ENCODE results near the gene ATG9A.
A peak's percentile ranks its signal among the peaks of the same experiment; 100 is the strongest.
"Not testable (repeated sequence)": the region's sequence is repeated elsewhere in the genome, so short reads cannot be mapped to it uniquely, and the experiment has no call there.

ATG9A gene

DNA sequence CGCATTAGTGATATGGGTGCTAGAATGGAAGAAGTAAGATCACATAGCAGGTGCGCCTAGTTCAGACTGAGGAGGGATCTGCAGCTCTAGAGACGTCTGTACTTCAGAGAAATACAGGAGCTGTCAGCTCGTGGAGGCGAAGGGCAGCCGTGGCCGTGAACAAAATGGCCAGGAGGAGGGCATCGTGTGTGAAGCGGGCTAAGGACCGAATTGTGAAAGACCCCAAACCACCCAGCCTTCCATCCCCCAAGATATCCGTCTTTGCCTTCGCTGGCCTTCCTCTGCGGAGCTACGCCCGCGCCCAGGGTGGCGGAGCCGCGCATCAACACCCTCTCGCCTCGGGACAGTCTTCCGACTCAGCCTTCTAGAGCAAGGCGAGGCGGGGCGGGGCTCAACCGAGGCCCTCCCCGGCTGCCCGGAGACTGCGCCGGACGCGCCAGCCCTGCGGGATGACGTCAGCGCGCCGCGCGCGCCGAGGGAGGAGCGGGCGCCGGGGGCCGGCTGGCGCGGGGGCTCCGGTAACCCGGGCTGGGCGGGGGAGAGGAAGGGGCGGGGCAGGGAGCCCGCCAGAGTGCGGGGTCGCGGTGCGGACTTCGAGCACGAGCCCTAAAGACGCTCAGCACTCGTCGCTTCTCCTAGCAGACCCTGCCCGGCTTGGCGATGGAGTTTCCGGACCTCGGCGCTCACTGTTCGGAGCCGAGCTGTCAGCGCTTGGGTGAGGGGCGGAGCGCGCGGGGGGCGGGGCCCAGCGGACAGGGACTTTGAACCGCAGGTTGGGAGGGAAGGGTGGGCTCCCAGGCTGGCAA, 22.9 kb downstream of the ATG9A start, which contains the start of gene ZFAND2B:
Gene ZFAND2B, plus strand, starts transcription at position 455 of the 806 bp plus-strand sequence. Its CDS starts 206 bp downstream, at position 661.
- DNase-seq (ENCODE audit: low spot score), result peak; percentile 94

DNA sequence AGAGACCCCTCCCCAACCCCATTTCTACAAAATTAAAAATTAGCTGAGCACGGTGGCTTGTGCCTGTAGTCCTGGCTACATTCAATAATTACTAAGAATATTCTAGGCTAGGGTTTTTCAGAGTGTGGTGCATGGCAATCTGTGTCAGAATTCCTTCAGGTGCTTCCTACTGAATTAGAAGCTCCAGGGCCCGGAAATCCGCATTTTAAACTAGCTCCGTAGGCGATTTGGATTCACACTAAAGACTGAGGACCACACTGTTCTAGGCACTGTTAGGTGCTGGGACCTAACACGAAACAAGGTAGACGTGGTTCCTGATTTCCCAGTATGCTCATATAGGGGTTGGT, 23.5 kb downstream of the ATG9A start:
- DNase-seq (ENCODE audit: low spot score), result no peak

DNA sequence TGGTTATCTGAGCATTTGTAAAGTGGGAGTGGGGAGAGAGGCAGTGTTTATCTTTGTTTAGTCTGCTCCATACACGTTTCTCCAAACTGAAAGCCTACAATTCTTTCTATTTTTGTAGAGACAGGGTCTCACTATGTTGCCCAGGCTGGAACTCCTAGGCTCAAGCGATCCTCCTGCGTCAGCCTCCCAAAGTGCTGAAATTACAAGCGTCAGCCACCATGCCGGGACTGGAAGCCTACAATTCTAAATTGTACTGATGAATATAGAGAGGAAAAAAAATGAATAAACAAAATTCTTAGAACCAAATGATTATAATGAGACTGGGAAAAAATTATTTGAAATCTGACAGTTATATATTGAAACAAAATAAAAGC, 24.3 kb downstream of the ATG9A start:
- no peak for DNase-seq (ENCODE audit: low spot score)

DNA sequence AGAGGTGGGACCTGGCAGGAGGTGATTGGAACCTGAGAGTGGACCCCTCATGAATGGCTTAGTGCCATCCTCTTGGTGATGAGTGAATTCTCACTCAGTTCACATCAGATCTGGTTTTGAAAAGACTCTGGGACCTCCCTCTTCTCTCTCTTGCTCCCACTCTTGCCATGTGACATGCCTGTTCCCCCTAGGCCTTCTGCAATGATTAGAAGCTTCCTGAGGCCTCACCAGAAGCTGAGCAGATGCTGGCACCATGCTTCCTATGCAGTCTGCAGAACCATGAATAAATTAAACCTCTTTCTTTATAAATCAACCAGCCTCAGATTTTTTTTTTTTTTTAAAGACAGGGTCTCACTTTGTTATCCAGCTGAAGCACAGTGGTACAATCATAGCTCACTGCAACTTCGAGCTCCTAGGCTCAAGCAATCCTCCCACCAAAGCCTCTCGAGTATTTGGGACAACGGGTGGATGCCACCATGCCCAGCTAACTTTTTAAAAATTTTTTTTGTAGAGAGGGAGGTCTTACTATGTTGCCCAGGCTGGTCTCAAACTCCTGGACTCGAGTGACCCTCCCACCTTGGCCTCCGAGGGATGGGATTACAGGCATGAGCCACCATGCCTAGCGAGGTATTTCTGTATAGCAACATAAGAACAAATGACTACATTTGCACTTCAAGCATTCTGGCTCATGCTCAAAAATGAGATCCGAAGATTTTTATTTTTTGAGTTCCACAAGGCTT, 24.8 kb downstream of the ATG9A start:
- no peak for DNase-seq (ENCODE audit: low spot score)

GRCh38 chr2:219201331-219201730, 28.1 kb downstream of the ATG9A start:
- not testable (repeated sequence) for DNase-seq (ENCODE audit: low spot score)

DNA sequence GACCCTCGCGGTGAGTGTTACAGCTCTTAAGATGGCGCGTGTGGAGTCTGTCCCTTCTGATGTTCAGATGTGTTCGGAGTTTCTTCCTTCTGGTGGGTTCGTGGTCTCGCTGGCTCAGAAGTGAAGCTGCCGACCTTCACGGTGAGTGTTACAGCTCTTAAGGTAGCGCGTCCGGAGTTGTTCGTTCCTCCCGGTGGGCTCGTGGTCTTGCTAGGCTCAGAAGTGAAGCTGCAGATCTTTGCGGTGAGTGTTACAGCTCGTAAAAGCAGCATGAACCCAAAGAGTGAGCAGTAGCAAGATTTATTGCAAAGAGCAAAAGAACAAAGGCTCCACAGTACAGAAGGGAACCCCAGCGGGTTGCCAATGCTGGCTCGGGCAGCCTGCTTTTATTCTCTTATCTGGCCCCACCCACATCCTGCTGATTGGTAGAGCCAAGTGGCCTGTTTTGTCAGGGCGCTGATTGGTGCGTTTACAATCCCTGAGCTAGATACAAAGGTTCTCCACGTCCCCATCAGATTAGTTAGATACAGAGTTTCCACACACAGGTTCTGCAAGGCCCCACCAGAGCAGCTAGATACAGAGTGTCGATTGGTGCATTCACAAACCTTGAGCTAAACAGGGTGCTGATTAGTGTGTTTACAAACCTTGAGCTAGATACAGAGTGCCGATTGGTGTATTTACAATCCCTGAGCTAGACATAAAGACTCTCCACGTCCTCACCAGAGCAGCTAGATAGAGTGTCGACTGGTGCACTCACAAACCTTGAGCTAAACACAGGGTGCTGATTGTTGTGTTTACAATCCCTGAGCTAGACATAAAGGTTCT, 28.7 kb downstream of the ATG9A start:
- not testable (repeated sequence) for DNase-seq (ENCODE audit: low spot score)

- DNase-seq (ENCODE audit: low spot score), result no peak
These were observed 29.8 kb downstream of the ATG9A start for GRCh38 chr2:219199470-219200211.

- no peak for DNase-seq (ENCODE audit: low spot score)
These were observed 30.5 kb downstream of the ATG9A start for GRCh38 chr2:219198974-219199373.

GRCh38 chr2:219197388-219197787, 32.0 kb downstream of the ATG9A start:
- no peak for DNase-seq (ENCODE audit: low spot score)

GRCh38 chr2:219186754-219187456, 42.5 kb downstream of the ATG9A start:
- DNase-seq (ENCODE audit: low spot score), result no peak

- no peak for DNase-seq (ENCODE audit: low spot score)
These were observed 45.3 kb downstream of the ATG9A start for GRCh38 chr2:219184121-219184520.

DNA sequence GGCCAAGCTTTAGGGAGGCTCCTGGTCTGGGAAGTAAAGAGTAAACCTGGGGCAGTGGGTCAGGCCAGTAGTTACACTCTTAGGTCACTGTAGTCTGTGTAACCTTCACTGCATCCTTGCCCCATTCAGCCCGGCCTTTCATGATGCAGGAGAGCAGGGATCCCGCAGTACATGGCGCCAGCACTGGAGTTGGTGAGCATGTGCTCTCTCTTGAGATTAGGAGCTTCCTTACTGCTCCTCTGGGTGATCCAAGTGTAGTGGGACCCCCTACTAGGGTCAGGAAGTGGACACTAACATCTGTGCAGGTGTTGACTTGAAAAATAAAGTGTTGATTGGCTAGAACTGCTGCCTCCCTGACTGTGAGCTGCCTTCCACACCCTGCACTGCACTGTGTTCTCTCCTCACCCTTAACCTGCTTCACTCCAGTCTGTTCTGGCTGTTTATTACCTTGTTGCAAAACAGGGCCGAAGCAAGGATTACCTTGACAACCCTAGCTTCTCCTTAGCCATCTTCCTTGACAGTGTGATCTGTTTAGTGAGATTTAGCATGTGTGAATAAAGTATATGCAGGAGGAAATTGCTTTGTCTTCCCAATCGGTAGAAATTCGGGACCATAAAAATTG, 46.2 kb downstream of the ATG9A start:
- no peak for DNase-seq (ENCODE audit: low spot score)

DNA sequence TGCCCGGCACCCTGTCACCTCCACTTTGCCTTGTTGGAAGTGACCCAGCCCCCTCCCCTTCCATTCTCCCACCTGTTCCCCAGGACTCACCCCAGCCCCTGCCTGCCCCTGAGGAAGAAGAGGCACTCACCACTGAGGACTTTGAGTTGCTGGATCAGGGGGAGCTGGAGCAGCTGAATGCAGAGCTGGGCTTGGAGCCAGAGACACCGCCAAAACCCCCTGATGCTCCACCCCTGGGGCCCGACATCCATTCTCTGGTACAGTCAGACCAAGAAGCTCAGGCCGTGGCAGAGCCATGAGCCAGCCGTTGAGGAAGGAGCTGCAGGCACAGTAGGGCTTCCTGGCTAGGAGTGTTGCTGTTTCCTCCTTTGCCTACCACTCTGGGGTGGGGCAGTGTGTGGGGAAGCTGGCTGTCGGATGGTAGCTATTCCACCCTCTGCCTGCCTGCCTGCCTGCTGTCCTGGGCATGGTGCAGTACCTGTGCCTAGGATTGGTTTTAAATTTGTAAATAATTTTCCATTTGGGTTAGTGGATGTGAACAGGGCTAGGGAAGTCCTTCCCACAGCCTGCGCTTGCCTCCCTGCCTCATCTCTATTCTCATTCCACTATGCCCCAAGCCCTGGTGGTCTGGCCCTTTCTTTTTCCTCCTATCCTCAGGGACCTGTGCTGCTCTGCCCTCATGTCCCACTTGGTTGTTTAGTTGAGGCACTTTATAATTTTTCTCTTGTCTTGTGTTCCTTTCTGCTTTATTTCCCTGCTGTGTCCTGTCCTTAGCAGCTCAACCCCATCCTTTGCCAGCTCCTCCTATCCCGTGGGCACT, 46.9 kb downstream of the ATG9A start:
- no peak for DNase-seq (ENCODE audit: low spot score)

- no peak for DNase-seq (ENCODE audit: low spot score)
These were observed 47.9 kb downstream of the ATG9A start for GRCh38 chr2:219181531-219181930.

DNA sequence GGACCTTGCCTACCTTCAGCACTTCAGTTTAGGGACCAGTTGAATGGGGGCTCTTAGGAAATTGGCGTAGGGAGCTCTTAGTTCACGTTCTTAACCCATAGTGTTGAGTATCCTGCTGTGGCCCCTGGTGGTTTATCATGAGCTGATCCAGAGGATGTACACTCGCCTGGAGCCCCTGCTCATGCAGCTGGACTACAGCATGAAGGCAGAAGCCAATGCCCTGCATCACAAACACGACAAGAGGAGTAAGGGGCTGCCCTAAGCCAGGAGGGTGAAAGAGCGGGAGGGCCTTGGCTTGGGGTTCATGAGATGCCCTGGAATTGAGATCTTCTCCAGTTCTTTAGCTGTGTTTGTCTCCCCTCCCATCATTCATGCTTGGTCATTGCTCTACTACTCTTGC, 48.5 kb downstream of the ATG9A start:
- no peak for DNase-seq (ENCODE audit: low spot score)

DNA sequence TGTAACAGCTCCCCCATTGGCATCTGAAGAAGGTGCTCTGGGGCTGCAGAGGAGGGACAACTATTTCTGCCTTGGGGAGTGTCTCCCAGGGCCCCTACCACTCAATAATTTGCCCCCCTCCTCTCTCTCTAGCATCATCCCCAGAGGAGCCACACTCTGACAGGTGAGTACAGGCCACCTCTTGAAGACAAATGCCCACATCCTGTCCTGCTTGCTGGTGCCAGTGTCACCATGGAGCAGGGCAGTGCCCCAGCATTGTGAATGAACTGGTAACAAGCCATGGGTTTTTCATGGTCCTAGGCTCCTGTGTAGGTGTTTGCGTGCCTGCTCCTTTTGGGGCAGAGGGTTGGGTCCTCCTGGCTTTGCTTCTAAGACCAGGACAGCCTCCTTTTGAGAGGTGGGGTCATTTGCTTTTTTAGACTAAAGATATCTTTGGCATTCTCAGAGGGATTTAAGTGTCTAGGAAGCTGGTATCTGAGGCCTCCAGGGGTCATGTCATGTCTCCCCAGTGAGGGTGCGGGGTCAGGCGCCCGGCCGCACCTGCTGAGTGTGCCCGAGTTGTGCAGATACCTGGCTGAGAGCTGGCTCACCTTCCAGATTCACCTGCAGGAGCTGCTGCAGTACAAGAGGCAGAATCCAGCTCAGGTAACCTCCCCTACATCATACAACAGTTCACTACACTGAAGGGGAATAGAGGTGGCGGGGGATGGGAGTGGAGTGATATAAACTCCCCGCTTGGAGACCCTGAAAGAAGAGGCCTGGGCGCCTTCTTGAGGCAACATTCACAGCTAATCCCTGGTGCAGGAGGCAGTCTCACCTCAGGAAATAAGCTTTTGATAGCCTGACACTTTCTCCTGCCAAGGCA, 49.6 kb downstream of the ATG9A start:
- DNase-seq (ENCODE audit: low spot score), result no peak

GRCh38 chr2:219178377-219179175, 50.9 kb downstream of the ATG9A start:
- peak; percentile 10 for DNase-seq (ENCODE audit: low spot score)
